ENCODE data around the gene ARFGAP3. TPM values are rescaled to one million over a fixed set of nuclear protein-coding genes. Genes with fewer than 3 reads are reported as not detected.

Gene ARFGAP3
- total RNA-seq, 2 experiments from 2014 or later: 19.5 to 21.4 TPM

DNA sequence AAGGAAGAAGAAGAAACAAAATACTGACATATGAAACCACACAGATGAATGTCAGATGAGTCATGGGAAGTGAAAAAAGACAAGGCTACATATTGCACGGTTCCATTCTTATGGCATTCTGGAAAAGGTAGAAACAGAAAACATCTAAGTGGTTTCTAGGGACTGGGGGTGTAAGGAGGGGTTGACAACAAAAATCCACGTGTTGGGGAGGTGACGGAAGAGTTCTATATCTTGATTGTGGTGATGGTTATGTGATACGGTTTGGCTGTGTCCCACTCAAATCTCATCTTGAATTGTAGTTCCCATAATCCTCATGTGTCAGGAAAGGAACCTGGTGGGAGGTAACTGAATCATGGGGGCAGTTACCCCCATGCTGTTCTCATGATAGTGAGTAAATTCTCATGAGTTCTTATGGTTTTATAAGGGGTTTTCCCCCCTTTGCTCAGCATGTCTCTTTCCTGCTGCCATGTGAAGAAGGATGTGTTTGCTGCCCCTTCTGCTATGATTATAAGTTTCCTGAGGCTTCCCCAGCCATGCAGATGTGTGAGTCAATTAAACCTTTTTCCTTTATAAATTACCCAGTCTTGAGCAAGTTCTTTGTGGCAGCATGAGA, 6.4 kb upstream of the ARFGAP3 start:
- ChIA-PET POLR2A (no interaction called here), CTCF (interaction anchor here (0.6 kb wide), 1 partner anchor 1118 kb away, joined by 4 read pairs; no protein-coding TSS in a partner anchor)
- peaks cover 4% of the 10 kb centered on the region for H3K36me3 Mint-ChIP-seq (ENCODE audit: low read depth)
- intact Hi-C loops (cut with DNase I, micrococcal nuclease): no loop called here
- H3K27me3 Mint-ChIP-seq: no peaks in the 10 kb centered on the region
- TF ChIP-seq CTCF (IDR thresholded peaks at IDR 0.05): no peak
- Histone ChIP-seq H3K36me3 (ENCODE audit: insufficient read depth, low read length) (no peaks in the 10 kb centered on the region), H3K27ac (ENCODE audit: low read depth in 1 of 2, low read length in 2 of 2) (no peak overlapping the region), H3K4me1 (ENCODE audit: insufficient read depth, low read length) (no peaks in the 10 kb centered on the region), H3K4me3 (ENCODE audit: low read length) (no peak overlapping the region), H3K27me3 (ENCODE audit: control insufficient read depth in 1 of 2, insufficient read depth in 2 of 2, low read length in 2 of 2) (no peaks in the 10 kb centered on the region), H3K9me3 (ENCODE audit: control insufficient read depth in 1 of 2, insufficient read depth in 1 of 2, low read length in 2 of 2) (no peaks in the 10 kb centered on the region)
- ATAC-seq (ENCODE audit: poor library complexity): peak; percentile 30
- no peak overlapping the region for H3K4me3 Mint-ChIP-seq
- peak in 3 of 14 experiments; percentile 25 to 61 (median 46) for DNase-seq
- H3K27ac Mint-ChIP-seq: no peak overlapping the region
- H3K4me1 Mint-ChIP-seq (ENCODE audit: low read depth): peaks cover 17% of the 10 kb centered on the region
- H3K9me3 Mint-ChIP-seq: no peaks in the 10 kb centered on the region

DNA sequence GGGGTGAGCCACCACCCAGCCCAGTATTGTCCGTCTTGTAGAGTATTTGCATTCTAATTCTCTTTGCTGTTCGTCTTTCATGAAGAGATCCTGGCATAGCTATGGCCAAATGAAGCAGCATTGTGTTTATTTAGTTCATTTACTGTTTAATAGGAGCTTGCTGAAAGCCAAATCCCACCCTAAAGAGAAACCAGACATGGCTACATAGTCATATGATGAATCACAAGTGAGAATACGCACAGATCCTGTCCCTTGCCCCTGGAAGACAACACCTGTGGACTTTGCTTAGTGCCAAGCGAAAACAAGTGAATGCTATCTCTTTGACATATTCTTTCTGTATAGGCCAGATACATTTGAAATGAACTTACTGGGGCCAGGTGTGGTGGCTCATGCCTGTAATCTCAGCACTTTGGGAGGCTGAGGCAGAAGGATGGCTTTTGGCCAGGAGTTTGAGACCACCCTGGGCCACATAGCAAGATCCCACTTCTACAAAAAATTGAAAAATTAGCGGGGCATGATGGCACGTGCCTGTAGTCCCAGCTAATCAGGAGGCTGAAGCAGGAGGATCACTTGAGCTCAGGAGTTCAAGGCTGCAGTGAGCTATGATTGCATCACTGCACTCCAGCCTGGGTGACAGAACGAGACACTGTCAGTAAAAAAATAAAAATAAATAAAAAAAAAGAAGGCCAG, 5.1 kb upstream of the ARFGAP3 start:
- CTCF ChIA-PET: interaction anchor here (0.6 kb wide), 1 partner anchor 17 kb away, joined by 3 read pairs; no protein-coding TSS in a partner anchor
- H3K9me3 ChIP-seq (ENCODE audit: control insufficient read depth in 1 of 2, insufficient read depth in 1 of 2, low read length in 2 of 2): no peaks in the 10 kb centered on the region
- H3K4me1 ChIP-seq (ENCODE audit: insufficient read depth, low read length): peaks cover 10% of the 10 kb centered on the region
- Mint-ChIP-seq H3K27ac (no peak overlapping the region), H3K36me3 (ENCODE audit: low read depth) (no peaks in the 10 kb centered on the region), H3K4me1 (ENCODE audit: low read depth) (peaks cover 17% of the 10 kb centered on the region), H3K4me3 (peak overlapping the region; percentile 15), H3K9me3 (no peaks in the 10 kb centered on the region), H3K27me3 (no peaks in the 10 kb centered on the region)
- TF ChIP-seq CTCF (IDR thresholded peaks at IDR 0.05): no peak
- no peak overlapping the region for H3K27ac ChIP-seq (ENCODE audit: low read depth in 1 of 2, low read length in 2 of 2)
- no peaks in the 10 kb centered on the region for H3K36me3 ChIP-seq (ENCODE audit: insufficient read depth, low read length)
- POLR2A ChIA-PET: no interaction called here
- no peak for ATAC-seq (ENCODE audit: poor library complexity)
- DNase-seq: no peak
- intact Hi-C loops (cut with DNase I, micrococcal nuclease): no loop called here
- no peaks in the 10 kb centered on the region for H3K27me3 ChIP-seq (ENCODE audit: control insufficient read depth in 1 of 2, insufficient read depth in 2 of 2, low read length in 2 of 2)
- H3K4me3 ChIP-seq (ENCODE audit: low read length): no peak overlapping the region

DNA sequence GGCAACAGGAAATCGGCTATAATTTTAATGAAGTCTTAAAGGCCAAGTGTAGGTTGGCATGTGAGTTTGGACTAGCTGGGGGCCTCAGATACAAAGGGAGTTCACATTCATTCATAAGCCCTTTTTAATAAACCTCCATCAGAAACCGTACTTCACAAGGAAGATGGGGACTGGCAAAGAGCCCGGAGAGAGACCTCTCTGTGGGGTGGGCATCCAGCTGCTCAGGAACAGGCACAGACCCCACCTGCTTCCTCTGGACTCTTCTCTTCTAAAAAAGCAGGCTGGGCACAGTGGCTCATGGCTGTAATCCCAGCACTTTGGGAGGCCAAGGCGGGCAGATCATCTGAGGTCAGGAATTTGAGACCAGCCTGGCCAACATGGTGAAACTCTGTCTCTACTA, 3.9 kb upstream of the ARFGAP3 start:
- no peak overlapping the region for H3K27ac ChIP-seq (ENCODE audit: low read depth in 1 of 2, low read length in 2 of 2)
- Mint-ChIP-seq H3K27me3 (no peaks in the 10 kb centered on the region), H3K36me3 (ENCODE audit: low read depth) (peaks cover 4% of the 10 kb centered on the region), H3K4me3 (no peak overlapping the region), H3K9me3 (no peaks in the 10 kb centered on the region), H3K27ac (peak overlapping the region; percentile 27), H3K4me1 (ENCODE audit: low read depth) (peaks cover 21% of the 10 kb centered on the region)
- peaks cover 16% of the 10 kb centered on the region for H3K4me1 ChIP-seq (ENCODE audit: insufficient read depth, low read length)
- H3K4me3 ChIP-seq (ENCODE audit: low read length): no peak overlapping the region
- no peak for ATAC-seq (ENCODE audit: poor library complexity)
- TF ChIP-seq CTCF (IDR thresholded peaks at IDR 0.05): no peak
- no peaks in the 10 kb centered on the region for H3K36me3 ChIP-seq (ENCODE audit: insufficient read depth, low read length)
- H3K27me3 ChIP-seq (ENCODE audit: control insufficient read depth in 1 of 2, insufficient read depth in 2 of 2, low read length in 2 of 2): no peaks in the 10 kb centered on the region
- CTCF ChIA-PET: no interaction called here
- intact Hi-C loops (cut with DNase I, micrococcal nuclease): no loop called here
- DNase-seq: no peak
- no peaks in the 10 kb centered on the region for H3K9me3 ChIP-seq (ENCODE audit: control insufficient read depth in 1 of 2, insufficient read depth in 1 of 2, low read length in 2 of 2)
- POLR2A ChIA-PET: no interaction called here
